B cell (primary cell): ENCODE results near the gene KLRC3. TPM values are rescaled to one million over a fixed set of nuclear protein-coding genes. Genes with fewer than 3 reads are reported as not detected.
"Not testable (repeated sequence)": the region's sequence is repeated elsewhere in the genome, so short reads cannot be mapped to it uniquely, and the experiment has no call there.

Experiments used
- ATAC-seq: fragments of 200-7000 bp; cut with Tn5 transposase; one replicate; pipeline ENCODE4 v1.10.0; 2021; ENCODE audit warnings: low read depth, mild to moderate bottlenecking, moderate number of reproducible peaks, moderate library complexity
- CTCF ChIA-PET: fragments of 350-600 bp; sonication (Branson Sonifier 250); formaldehyde crosslinking; loops from one replicate; lab custom pipeline; 2021; ENCODE audit warnings: antibody characterized with exemption, inconsistent platforms; lab: Charles Lee
- POLR2A ChIA-PET: fragments of 350-600 bp; sonication (Branson Sonifier 250); formaldehyde crosslinking; loops from one replicate; lab custom pipeline; 2021; ENCODE audit warnings: antibody characterized with exemption; lab: Charles Lee
- DNase-seq: peaks from one replicate; pipeline ENCODE4 v3.0.0; 2013
- H2AFZ ChIP-seq: 2 replicates; pipeline ENCODE4 v1.6.1; 2012; ENCODE audit warnings: mild to moderate bottlenecking, low read depth, low read length; ENCODE audit not compliant: insufficient read depth, poor library complexity, severe bottlenecking
- H3K27ac ChIP-seq, 2 donors: 1 replicate in 1 of 2; 2 replicates in 1 of 2; pipeline ENCODE4 v1.5.1; 2012 to 2013; ENCODE audit warnings: low read length in 2 of 2, mild to moderate bottlenecking in 2 of 2, moderate library complexity in 1 of 2
- H3K27me3 ChIP-seq, 4 experiments: fragments of 200-600 bp in 1 of 4; sonication (generic) in 1 of 4; replicated peaks in 1 of 4; 1 replicate in 2 of 4; 2 replicates in 2 of 4; pipeline versions ENCODE4 v1.6.1 to v1.7.0; 2013 to 2016; ENCODE audit warnings: low read length in 3 of 4, mild to moderate bottlenecking in 2 of 4, mixed read lengths in 1 of 4, moderate library complexity in 1 of 4; ENCODE audit not compliant: insufficient read depth in 4 of 4, control insufficient read depth in 3 of 4; ENCODE audit errors: control extremely low read depth in 1 of 4
- H3K36me3 ChIP-seq, 2 experiments: replicated peaks in 1 of 2; 1 replicate in 1 of 2; 2 replicates in 1 of 2; pipeline versions ENCODE4 v1.6.1 to v1.7.1; 2013; ENCODE audit warnings: low read length in 1 of 2; ENCODE audit not compliant: insufficient read depth in 2 of 2, control insufficient read depth in 1 of 2; ENCODE audit errors: control extremely low read depth in 1 of 2, extremely low read depth in 1 of 2
- H3K4me1 ChIP-seq, 2 donors: fragments of 200-600 bp in 1 of 2; sonication (generic) in 1 of 2; 1 replicate in 1 of 2; 2 replicates in 1 of 2; pipeline versions ENCODE4 v1.5.1 to v1.6.1; 2013 to 2017; ENCODE audit warnings: low read length in 2 of 2; ENCODE audit not compliant: control insufficient read depth in 2 of 2, insufficient read depth in 2 of 2
- H3K4me2 ChIP-seq: replicated peaks from 2 replicates; pipeline ENCODE3; 2012; ENCODE audit warnings: mild to moderate bottlenecking, low read depth, low read length; ENCODE audit not compliant: poor library complexity, severe bottlenecking
- H3K4me3 ChIP-seq, 5 experiments: fragments of 200-600 bp in 1 of 5; sonication (generic) in 1 of 5; 1 replicate in 3 of 5; 2 replicates in 2 of 5; pipeline versions ENCODE4 v1.5.1 to v1.7.0; 2011 to 2016; ENCODE audit warnings: low read length in 4 of 5, mild to moderate bottlenecking in 4 of 5, low read depth in 2 of 5, control low read depth in 1 of 5, moderate library complexity in 1 of 5; ENCODE audit not compliant: insufficient read depth in 1 of 5; ENCODE audit errors: control extremely low read depth in 1 of 5, extremely low read depth in 1 of 5
- H3K79me2 ChIP-seq: fragments of 200-600 bp; sonication (generic); one replicate; pipeline ENCODE4 v1.6.0; 2016; ENCODE audit warnings: low read length; ENCODE audit not compliant: control insufficient read depth, insufficient read depth
- H3K9ac ChIP-seq: fragments of 200-600 bp; sonication (generic); 2 replicates; pipeline ENCODE4 v1.6.1; 2017; ENCODE audit warnings: mild to moderate bottlenecking, low read length, moderate library complexity
- H3K9me3 ChIP-seq, 3 donors: one replicate each; pipeline versions ENCODE4 v1.6.1 to v1.7.1; 2013; ENCODE audit warnings: low read length in 2 of 3; ENCODE audit not compliant: control insufficient read depth in 2 of 3, insufficient read depth in 1 of 3; ENCODE audit errors: control extremely low read depth in 1 of 3
- H4K20me1 ChIP-seq: 2 replicates; pipeline ENCODE4 v1.6.0; 2012; ENCODE audit warnings: mild to moderate bottlenecking, low read length; ENCODE audit not compliant: insufficient read depth, control insufficient read depth, poor library complexity, severe bottlenecking
- H3K27ac Mint-ChIP-seq: one replicate; pipeline ENCODE4 v1.8.0; 2021; ENCODE audit warnings: mixed read lengths
- H3K27me3 Mint-ChIP-seq: one replicate; pipeline ENCODE4 v1.8.0; 2021; ENCODE audit warnings: mixed read lengths
- H3K4me1 Mint-ChIP-seq: one replicate; pipeline ENCODE4 v1.8.0; 2021; ENCODE audit warnings: mixed read lengths
- H3K4me3 Mint-ChIP-seq: one replicate; pipeline ENCODE4 v1.8.0; 2021; ENCODE audit warnings: mixed read lengths
- H3K9me3 Mint-ChIP-seq: one replicate; pipeline ENCODE4 v1.8.0; 2022; ENCODE audit warnings: mixed read lengths; ENCODE audit not compliant: insufficient read depth
- EZH2 ChIP-seq: IDR thresholded peaks from 2 replicates; pipeline ENCODE4 v1.6.1; 2012; ENCODE audit warnings: borderline replicate concordance, low read depth, mild to moderate bottlenecking, moderate library complexity, low read length; ENCODE audit not compliant: insufficient read depth, poor library complexity, severe bottlenecking
- WGBS: methylation state at CpG from one replicate; pipeline ENCODE4 v1.1.5; 2013; ENCODE audit warnings: missing lambda C conversion rate; ENCODE audit not compliant: insufficient coverage; 5-methylcytosine and 5-hydroxymethylcytosine counted together
- intact Hi-C: fragments of 100-400 bp; cut with micrococcal nuclease; formaldehyde crosslinking; loops from one replicate; pipeline ENCODE4 v1.10.0; 2022
- polyA plus RNA-seq: library from polyadenylated mRNA; depleted of rRNA; stranded (reverse); fragments of >200 nt; gene quantifications from 2 replicates; pipeline ENCODE4 v1.2.3, GENCODE V29; 2012
- total RNA-seq, 2 donors: library from RNA; stranded (reverse); fragments of 120-200 nt in 1 of 2; gene quantifications; 1 replicate in 1 of 2; 2 replicates in 1 of 2; pipeline versions ENCODE4 v1.2.3 to v1.2.4, GENCODE V29; 2013 to 2022
- TF ChIP-seq, protein P1 (sequence below): fragments of 200-600 bp; IDR thresholded peaks from one replicate; pipeline ENCODE4 v1.8.0; 2022; ENCODE audit warnings: antibody characterized with exemption, mild to moderate bottlenecking

Gene KLRC3
- total and polyA plus RNA-seq, 2 donors (not counting 1 experiment from before 2014, with no cell fraction given): not detected

DNA sequence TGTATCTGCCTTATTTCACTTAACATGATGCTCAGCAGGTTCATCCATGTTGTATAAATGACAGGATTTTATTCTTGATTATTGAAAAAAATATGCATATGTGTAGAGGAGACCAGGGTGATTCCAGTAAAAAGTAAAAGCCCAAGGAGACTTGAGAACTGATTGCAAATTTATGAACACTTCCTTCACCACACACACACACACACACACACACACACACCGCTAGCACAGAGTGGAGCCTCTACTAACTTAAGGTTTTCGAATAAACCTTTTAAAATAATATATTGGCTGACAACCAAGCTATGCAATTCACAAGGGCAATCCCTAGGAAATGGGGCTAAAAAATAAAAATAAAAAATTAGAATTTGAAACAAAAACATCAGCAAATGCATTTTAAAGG, 22.2 kb downstream of the KLRC3 start:
- Histone ChIP-seq H4K20me1 (no peaks in the 10 kb centered on the region), H2AFZ (no peak overlapping the region), H3K4me3 (no peak overlapping the region), H3K4me1 (peaks cover 38 to 47% of the 10 kb centered on the region in 2 donors), H3K4me2 (no peak overlapping the region), H3K36me3 (no peaks in the 10 kb centered on the region), H3K9me3 (peaks cover 0 to 3% (median 0%) of the 10 kb centered on the region in 3 donors), H3K79me2 (no peaks in the 10 kb centered on the region), H3K27me3 (no peaks in the 10 kb centered on the region), H3K9ac (no peak overlapping the region), H3K27ac (no peak overlapping the region)
- DNase-seq (no peak), ATAC-seq (no peak)
- no peak for TF ChIP-seq EZH2
- TF ChIP-seq, protein P1, sequence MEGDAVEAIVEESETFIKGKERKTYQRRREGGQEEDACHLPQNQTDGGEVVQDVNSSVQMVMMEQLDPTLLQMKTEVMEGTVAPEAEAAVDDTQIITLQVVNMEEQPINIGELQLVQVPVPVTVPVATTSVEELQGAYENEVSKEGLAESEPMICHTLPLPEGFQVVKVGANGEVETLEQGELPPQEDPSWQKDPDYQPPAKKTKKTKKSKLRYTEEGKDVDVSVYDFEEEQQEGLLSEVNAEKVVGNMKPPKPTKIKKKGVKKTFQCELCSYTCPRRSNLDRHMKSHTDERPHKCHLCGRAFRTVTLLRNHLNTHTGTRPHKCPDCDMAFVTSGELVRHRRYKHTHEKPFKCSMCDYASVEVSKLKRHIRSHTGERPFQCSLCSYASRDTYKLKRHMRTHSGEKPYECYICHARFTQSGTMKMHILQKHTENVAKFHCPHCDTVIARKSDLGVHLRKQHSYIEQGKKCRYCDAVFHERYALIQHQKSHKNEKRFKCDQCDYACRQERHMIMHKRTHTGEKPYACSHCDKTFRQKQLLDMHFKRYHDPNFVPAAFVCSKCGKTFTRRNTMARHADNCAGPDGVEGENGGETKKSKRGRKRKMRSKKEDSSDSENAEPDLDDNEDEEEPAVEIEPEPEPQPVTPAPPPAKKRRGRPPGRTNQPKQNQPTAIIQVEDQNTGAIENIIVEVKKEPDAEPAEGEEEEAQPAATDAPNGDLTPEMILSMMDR: no peak
- Mint-ChIP-seq H3K4me1 (peaks cover 22% of the 10 kb centered on the region), H3K27ac (no peak overlapping the region), H3K4me3 (no peak overlapping the region), H3K9me3 (no peaks in the 10 kb centered on the region), H3K27me3 (peaks cover 33% of the 10 kb centered on the region)
- ChIA-PET CTCF (no interaction called here), POLR2A (no interaction called here)
- intact Hi-C loops: no loop called here
- WGBS: no CpG with 5 or more reads among the region's 2 CpGs

DNA sequence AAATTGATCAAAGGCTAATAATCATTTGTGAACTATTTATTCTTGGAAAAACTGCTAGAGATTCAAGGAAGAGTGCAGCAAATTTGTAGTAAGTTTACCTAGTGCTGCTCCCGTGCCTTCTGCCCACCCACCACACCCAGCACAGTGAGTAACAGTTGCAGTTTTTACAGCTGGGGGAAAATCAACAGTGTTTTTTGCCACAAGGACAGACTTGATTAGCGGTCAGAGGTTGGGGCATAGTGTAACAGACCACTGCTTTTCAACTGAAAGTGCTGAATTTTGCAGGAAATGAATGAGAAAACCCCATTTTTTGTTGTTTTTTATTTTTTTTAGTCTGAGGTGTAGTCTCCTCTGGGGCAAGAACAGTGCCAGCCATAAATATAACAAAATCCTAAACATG, 23.1 kb downstream of the KLRC3 start:
- no peaks in the 10 kb centered on the region for H3K27me3 ChIP-seq

DNA sequence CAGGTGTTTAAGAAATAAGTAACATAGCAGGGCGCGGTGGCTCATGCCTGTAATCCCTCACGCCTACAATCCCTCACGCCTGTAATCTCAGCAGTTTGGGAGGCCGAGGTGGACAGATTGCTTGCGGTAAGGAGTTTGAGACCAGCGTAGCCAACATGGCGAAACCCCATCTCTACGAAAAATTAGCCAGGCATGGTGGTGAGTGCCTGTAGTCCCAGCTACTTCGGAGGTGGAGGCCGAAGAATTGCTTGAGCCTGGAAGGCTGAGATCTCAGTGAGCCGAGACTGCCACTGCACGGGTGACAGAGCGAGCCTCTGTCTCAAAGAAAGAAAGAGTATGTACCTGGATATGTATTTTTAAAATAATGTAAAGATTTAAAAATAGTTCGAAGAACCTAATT, 24.2 kb downstream of the KLRC3 start:
- H2AFZ ChIP-seq, H3K27me3 ChIP-seq, POLR2A ChIA-PET, DNase-seq, ATAC-seq, H3K4me3 ChIP-seq, H3K79me2 ChIP-seq, H3K27ac Mint-ChIP-seq, H3K9me3 Mint-ChIP-seq, H3K9me3 ChIP-seq, intact Hi-C loops, H4K20me1 ChIP-seq, CTCF ChIA-PET, H3K4me3 Mint-ChIP-seq, H3K9ac ChIP-seq, H3K36me3 ChIP-seq: not testable (repeated sequence)
- Mint-ChIP-seq H3K4me1 (peaks cover 30% of the 10 kb centered on the region), H3K27me3 (peaks cover 27% of the 10 kb centered on the region)
- Histone ChIP-seq H3K4me1 (peaks cover 48 to 62% of the 10 kb centered on the region in 2 donors), H3K4me2 (peak overlapping the region; percentile 47), H3K27ac (peak overlapping the region; percentile 79 to 99)
- 86% methylated on average over 1 of the region's 15 CpGs for WGBS

More for the DNA sequence above, 23.1 kb downstream of the KLRC3 start:
- H3K9me3 Mint-ChIP-seq: no peaks in the 10 kb centered on the region
- H3K4me3 Mint-ChIP-seq: no peak overlapping the region
- peaks cover 34% of the 10 kb centered on the region for H3K27me3 Mint-ChIP-seq
- peaks cover 24% of the 10 kb centered on the region for H3K4me1 Mint-ChIP-seq
- WGBS: 40% methylated on average over 1 of the region's 2 CpGs
- H3K4me1 ChIP-seq: peaks cover 46 to 55% of the 10 kb centered on the region in 2 donors
- no peaks in the 10 kb centered on the region for H4K20me1 ChIP-seq
- H3K79me2 ChIP-seq: no peaks in the 10 kb centered on the region
- ChIA-PET POLR2A (no interaction called here), CTCF (interaction anchor here (0.5 kb wide), 1 partner anchor 370 kb away, joined by 3 read pairs; no protein-coding TSS in a partner anchor)
- peak overlapping the region; percentile 28 for H3K4me2 ChIP-seq
- TF ChIP-seq EZH2: no peak
- TF ChIP-seq, protein P1: no peak
- DNase-seq (no peak), ATAC-seq (no peak)
- H3K27ac Mint-ChIP-seq: no peak overlapping the region
- H3K36me3 ChIP-seq: no peaks in the 10 kb centered on the region
- no peak overlapping the region for H3K4me3 ChIP-seq
- H3K9ac ChIP-seq: no peak overlapping the region
- peaks cover 0 to 3% (median 0%) of the 10 kb centered on the region in 3 donors for H3K9me3 ChIP-seq
- H3K27ac ChIP-seq: no peak overlapping the region
- no peak overlapping the region for H2AFZ ChIP-seq
- intact Hi-C loops: no loop called here
